ENCODE measurements around the gene XYLB. TPM values are rescaled to one million over a fixed set of nuclear protein-coding genes. Genes with fewer than 3 reads are reported as not detected.

Gene XYLB
- total RNA-seq, 1 experiment from 2014 or later = 14.0 TPM

GRCh38 chr3:38315488-38316230 lies 30.9 kb upstream of the XYLB start:
- Histone ChIP-seq H3K4me3 (replicated peaks in 1 of 2; ENCODE audit: low read depth in 1 of 2, low read length in 2 of 2) (no peak overlapping the region), H3K4me1 (ENCODE audit: control insufficient read depth in 1 of 2, insufficient read depth in 2 of 2, low read length in 2 of 2) (no peaks in the 10 kb centered on the region), H3K36me3 (ENCODE audit: control insufficient read depth in 1 of 2, insufficient read depth in 2 of 2, low read length in 2 of 2) (no peaks in the 10 kb centered on the region), H4K20me1 (ENCODE audit: insufficient read depth) (no peaks in the 10 kb centered on the region), H2AFZ (ENCODE audit: low read depth, low read length, poor library complexity, severe bottlenecking) (no peak overlapping the region), H3K27me3 (ENCODE audit: insufficient read depth, low read length) (no peaks in the 10 kb centered on the region), H3K4me2 (ENCODE audit: low read length) (no peak overlapping the region), H3K9ac (ENCODE audit: low read length) (no peak overlapping the region), H3K9me3 (ENCODE audit: control insufficient read depth in 1 of 2, insufficient read depth in 1 of 2, low read depth in 1 of 2, low read length in 2 of 2) (no peaks in the 10 kb centered on the region), H3K79me2 (ENCODE audit: insufficient read depth, low read length) (no peaks in the 10 kb centered on the region), H3K9me2 (ENCODE audit: insufficient read depth) (no peaks in the 10 kb centered on the region), H3K27ac (ENCODE audit: low read depth, low read length) (no peak overlapping the region)
- DNase-seq (ENCODE audit: low read depth, low spot score) (no peak), ATAC-seq (no peak; the same call in 1 of the 2 replicates)
- CTCF ChIA-PET = no interaction called here
- POLR2A ChIA-PET = no interaction called here
- TF ChIP-seq RAD21 (IDR thresholded peaks at IDR 0.05; ENCODE audit: low read depth) = no peak
- TF ChIP-seq CBX3 (IDR thresholded peaks at IDR 0.05; ENCODE audit: low read depth) = no peak
- TF ChIP-seq TCF7L2 (IDR thresholded peaks at IDR 0.05; ENCODE audit: borderline replicate concordance, extremely low read depth, insufficient read depth, insufficient read length) = no peak
- intact Hi-C loops (cut with micrococcal nuclease) = no loop called here
- no TSS peak for BruUV-seq (replicated peaks)
- RAD21 ChIA-PET (ENCODE audit: low non-redundant PET in 1 of 2, low total read pairs in 2 of 2, uncharacterized antibody in 2 of 2, unreplicated experiment in 2 of 2) = no interaction called here

DNA sequence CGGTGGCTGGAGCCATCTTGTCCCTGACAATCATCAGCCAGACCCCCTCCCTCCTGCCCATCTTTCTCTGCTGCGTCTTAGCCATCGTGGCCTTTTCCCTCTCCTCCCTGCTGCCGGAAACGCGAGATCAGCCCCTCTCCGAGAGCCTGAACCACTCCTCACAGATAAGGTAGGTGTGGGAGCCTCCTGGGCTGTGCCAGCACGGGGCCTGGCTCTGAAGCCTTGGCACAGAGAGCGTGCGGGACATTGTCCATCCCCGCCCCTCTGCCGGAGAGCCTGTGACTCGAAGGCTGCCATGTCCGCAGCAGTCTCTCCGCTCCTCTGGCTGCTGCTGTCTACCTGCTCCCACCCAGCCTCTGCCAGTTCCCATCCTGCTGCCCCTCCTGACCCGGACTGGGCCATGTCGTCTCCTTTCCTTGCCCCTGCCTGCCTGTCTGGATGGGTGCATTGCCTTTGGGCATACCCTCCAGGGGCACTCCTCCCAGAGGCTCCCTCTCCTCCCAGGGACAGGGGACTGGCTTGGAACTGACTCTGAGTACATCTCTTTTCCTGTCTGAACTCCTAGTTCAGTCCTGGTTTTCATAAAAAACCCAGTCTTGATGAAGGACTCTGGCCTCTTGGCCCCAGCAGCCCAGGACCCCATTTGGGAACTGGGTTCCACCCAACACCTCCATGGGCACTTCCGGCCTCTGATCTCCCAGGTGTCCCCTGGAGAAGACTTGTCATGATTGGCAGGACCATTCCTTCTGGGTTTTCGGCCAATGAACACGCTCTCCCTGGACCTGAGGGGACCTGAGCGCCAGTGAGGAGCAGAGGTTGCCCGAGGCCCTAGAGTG lies 30.0 kb upstream of the XYLB start:
- Histone ChIP-seq H3K36me3 (ENCODE audit: control insufficient read depth in 1 of 2, insufficient read depth in 2 of 2, low read length in 2 of 2) (no peaks in the 10 kb centered on the region), H3K4me1 (ENCODE audit: control insufficient read depth in 1 of 2, insufficient read depth in 2 of 2, low read length in 2 of 2) (no peaks in the 10 kb centered on the region), H3K9me2 (ENCODE audit: insufficient read depth) (no peaks in the 10 kb centered on the region), H3K27ac (ENCODE audit: low read depth, low read length) (no peak overlapping the region), H3K79me2 (ENCODE audit: insufficient read depth, low read length) (no peaks in the 10 kb centered on the region), H3K27me3 (ENCODE audit: insufficient read depth, low read length) (no peaks in the 10 kb centered on the region), H3K4me2 (ENCODE audit: low read length) (no peak overlapping the region), H2AFZ (ENCODE audit: low read depth, low read length, poor library complexity, severe bottlenecking) (no peak overlapping the region), H3K4me3 (replicated peaks in 1 of 2; ENCODE audit: low read depth in 1 of 2, low read length in 2 of 2) (no peak overlapping the region), H4K20me1 (ENCODE audit: insufficient read depth) (no peaks in the 10 kb centered on the region), H3K9me3 (ENCODE audit: control insufficient read depth in 1 of 2, insufficient read depth in 1 of 2, low read depth in 1 of 2, low read length in 2 of 2) (no peaks in the 10 kb centered on the region), H3K9ac (ENCODE audit: low read length) (no peak overlapping the region)
- TF ChIP-seq ZNF274 (IDR thresholded peaks at IDR 0.05; ENCODE audit: low read depth, low read length) = no peak
- TF ChIP-seq, protein P1, sequence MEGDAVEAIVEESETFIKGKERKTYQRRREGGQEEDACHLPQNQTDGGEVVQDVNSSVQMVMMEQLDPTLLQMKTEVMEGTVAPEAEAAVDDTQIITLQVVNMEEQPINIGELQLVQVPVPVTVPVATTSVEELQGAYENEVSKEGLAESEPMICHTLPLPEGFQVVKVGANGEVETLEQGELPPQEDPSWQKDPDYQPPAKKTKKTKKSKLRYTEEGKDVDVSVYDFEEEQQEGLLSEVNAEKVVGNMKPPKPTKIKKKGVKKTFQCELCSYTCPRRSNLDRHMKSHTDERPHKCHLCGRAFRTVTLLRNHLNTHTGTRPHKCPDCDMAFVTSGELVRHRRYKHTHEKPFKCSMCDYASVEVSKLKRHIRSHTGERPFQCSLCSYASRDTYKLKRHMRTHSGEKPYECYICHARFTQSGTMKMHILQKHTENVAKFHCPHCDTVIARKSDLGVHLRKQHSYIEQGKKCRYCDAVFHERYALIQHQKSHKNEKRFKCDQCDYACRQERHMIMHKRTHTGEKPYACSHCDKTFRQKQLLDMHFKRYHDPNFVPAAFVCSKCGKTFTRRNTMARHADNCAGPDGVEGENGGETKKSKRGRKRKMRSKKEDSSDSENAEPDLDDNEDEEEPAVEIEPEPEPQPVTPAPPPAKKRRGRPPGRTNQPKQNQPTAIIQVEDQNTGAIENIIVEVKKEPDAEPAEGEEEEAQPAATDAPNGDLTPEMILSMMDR (IDR thresholded peaks at IDR 0.05 in 2 of 3, conservative IDR thresholded peaks at IDR 0.05 in 1 of 3; ENCODE audit: borderline replicate concordance in 1 of 3, insufficient read depth in 1 of 3, low read depth in 2 of 3, low read length in 2 of 3) = no peak
- no peak for TF ChIP-seq CEBPB (IDR thresholded peaks at IDR 0.05; ENCODE audit: low read depth)
- TF ChIP-seq, protein P2, sequence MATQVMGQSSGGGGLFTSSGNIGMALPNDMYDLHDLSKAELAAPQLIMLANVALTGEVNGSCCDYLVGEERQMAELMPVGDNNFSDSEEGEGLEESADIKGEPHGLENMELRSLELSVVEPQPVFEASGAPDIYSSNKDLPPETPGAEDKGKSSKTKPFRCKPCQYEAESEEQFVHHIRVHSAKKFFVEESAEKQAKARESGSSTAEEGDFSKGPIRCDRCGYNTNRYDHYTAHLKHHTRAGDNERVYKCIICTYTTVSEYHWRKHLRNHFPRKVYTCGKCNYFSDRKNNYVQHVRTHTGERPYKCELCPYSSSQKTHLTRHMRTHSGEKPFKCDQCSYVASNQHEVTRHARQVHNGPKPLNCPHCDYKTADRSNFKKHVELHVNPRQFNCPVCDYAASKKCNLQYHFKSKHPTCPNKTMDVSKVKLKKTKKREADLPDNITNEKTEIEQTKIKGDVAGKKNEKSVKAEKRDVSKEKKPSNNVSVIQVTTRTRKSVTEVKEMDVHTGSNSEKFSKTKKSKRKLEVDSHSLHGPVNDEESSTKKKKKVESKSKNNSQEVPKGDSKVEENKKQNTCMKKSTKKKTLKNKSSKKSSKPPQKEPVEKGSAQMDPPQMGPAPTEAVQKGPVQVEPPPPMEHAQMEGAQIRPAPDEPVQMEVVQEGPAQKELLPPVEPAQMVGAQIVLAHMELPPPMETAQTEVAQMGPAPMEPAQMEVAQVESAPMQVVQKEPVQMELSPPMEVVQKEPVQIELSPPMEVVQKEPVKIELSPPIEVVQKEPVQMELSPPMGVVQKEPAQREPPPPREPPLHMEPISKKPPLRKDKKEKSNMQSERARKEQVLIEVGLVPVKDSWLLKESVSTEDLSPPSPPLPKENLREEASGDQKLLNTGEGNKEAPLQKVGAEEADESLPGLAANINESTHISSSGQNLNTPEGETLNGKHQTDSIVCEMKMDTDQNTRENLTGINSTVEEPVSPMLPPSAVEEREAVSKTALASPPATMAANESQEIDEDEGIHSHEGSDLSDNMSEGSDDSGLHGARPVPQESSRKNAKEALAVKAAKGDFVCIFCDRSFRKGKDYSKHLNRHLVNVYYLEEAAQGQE (IDR thresholded peaks at IDR 0.05; ENCODE audit: low read depth) = no peak
- no peak for TF ChIP-seq FOSL1 (IDR thresholded peaks at IDR 0.05; ENCODE audit: low read depth)
- RAD21 ChIA-PET (ENCODE audit: low non-redundant PET in 1 of 2, low total read pairs in 2 of 2, uncharacterized antibody in 2 of 2, unreplicated experiment in 2 of 2) = no interaction called here
- POLR2A ChIA-PET = no interaction called here
- ATAC-seq (no peak), DNase-seq (ENCODE audit: low read depth, low spot score) (no peak)
- BruUV-seq (replicated peaks) = no TSS peak
- CTCF ChIA-PET = no interaction called here
- intact Hi-C loops (cut with micrococcal nuclease) = no loop called here
